NCI-H146 treated with DMSO at 0.1 percent for 48 hours (cell line): Measurements from ENCODE around the gene ARAP1.
A peak's percentile ranks its signal among the peaks of the same experiment; 100 is the strongest.

ENCODE experiments used
- DNase-seq: peaks from one replicate; lab custom pipeline; 2025; ENCODE audit not compliant: unreplicated experiment; lab: John Stamatoyannopoulos, UW

Gene ARAP1

DNA sequence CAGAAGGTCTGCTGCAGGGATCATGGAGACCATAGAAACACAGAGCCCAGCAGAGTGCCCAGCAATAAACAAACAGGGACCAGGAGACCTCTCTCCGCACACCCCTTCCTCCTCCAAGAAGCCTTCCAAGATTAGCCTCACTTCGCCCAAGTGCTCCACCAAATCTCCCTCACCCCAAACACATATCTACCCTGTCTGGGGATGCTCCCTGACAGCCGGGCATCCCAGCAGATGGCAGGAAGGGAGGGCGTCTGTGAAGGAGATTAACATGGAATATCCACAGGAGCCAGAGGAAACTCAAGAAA, 26.5 kb downstream of the ARAP1 start:
- DNase-seq = no peak

DNA sequence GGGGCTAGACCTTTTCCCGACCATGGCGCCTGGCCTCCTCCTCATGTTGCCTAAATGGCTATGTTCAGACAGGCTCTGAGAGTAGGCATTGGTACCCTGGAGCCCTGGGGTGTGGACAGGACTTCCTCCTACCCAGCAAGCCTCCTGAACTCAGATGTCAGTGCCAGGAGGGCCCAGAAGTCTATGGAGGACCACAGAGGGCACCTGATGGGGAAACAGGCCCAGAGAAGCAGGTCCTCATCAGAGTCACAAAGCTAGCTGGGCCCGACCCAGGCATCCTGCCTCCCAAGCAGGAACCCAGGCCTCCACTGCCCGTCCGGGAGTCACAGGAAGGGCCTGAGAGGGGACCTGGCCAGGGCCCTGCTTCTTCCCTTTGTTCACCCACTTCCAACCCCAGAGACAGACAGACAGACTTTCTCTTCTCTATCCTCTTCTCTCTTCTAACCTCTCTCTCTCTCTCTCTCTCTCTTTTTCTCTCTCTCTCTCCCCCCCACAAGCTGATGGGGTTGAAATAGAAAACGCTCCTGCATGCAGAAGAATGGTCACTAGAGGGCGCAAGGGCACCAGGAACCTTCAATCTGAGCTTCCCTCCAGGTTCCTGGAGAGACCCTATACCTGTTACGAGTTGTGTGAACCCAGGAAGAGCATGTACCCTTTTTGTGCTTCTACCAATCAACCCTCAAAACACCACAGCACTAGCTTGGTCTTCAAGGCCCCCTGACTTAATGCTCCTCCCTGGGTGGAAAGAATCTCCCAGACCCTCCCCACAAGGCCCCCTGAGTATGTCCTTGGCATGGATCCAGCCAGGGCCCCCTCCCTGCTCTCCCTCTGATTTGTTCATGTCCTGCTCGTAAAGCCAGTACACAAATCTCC, 27.1 kb downstream of the ARAP1 start:
- peak; percentile 57 for DNase-seq

- DNase-seq = no peak
Observed at GRCh38 chr11:72724021-72724551, 28.1 kb downstream of the ARAP1 start.

DNA sequence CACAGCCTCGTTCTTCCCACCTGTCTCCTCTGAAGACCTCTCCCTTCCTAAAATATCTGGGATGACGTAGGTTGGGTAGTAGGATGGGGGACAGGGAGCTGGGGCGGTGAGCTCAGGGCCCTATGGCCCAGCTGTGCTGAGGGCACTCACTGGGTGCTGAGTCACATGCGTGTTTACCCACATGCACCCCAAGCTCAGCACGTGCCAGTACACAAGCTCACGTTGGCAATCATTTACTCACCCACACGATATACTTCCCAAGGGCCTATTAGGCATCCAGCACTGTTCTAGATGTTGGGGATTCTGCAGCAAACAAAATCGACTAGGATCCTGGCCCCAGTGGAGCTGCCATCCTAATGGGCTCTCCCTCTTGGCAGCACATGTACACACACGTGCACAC, 28.7 kb downstream of the ARAP1 start:
- no peak for DNase-seq

- DNase-seq = no peak
Observed at GRCh38 chr11:72722050-72722748, 30.0 kb downstream of the ARAP1 start.

- no peak for DNase-seq
Observed at GRCh38 chr11:72721689-72722049, 30.5 kb downstream of the ARAP1 start.

DNA sequence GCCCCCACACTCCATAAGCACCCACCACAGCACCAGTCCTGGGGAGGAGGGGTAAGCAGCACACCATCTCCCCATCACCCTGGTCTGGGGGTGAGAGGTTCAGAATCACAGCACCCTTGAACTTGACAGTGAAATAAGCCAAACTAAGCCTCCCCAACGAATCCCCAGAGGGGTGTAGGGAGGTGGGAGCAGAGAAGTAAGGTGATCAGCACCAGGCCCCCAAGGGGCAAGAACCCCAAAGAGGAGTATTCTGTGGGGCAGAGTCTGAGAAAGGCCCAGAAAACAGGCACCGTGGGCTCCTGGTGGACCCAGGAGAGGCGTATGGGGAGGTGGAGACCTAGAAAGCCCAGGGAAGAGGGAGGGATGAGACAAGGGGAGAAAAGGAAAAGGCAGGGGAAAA, 30.9 kb downstream of the ARAP1 start:
- DNase-seq = no peak

- DNase-seq = no peak
Observed at GRCh38 chr11:72720784-72721183, 31.4 kb downstream of the ARAP1 start.

- DNase-seq = no peak
Observed at GRCh38 chr11:72720047-72720446, 32.2 kb downstream of the ARAP1 start.

- no peak for DNase-seq
Observed at GRCh38 chr11:72719551-72719950, 32.7 kb downstream of the ARAP1 start.

- no peak for DNase-seq
Observed at GRCh38 chr11:72719144-72719543, 33.1 kb downstream of the ARAP1 start.

DNA sequence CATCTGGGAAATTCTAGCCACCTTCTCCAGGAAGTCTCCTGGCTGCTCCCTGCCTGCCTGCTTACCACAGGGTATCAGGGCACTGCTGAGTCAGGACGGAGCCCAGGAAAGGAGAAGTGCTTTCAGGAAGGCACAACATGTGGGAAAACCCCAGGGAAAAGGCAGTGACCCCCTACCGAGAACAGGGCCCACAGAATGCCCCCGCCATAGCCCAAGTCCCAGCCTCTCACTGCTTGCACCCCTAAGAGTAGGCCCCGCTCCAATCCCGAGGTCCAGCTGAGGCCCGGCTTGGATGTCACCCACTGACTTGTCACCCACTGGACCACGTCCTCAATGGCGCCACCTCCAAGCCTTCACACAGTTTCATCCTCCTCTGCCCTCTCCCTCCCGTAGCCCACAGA, 34.1 kb downstream of the ARAP1 start:
- no peak for DNase-seq

DNA sequence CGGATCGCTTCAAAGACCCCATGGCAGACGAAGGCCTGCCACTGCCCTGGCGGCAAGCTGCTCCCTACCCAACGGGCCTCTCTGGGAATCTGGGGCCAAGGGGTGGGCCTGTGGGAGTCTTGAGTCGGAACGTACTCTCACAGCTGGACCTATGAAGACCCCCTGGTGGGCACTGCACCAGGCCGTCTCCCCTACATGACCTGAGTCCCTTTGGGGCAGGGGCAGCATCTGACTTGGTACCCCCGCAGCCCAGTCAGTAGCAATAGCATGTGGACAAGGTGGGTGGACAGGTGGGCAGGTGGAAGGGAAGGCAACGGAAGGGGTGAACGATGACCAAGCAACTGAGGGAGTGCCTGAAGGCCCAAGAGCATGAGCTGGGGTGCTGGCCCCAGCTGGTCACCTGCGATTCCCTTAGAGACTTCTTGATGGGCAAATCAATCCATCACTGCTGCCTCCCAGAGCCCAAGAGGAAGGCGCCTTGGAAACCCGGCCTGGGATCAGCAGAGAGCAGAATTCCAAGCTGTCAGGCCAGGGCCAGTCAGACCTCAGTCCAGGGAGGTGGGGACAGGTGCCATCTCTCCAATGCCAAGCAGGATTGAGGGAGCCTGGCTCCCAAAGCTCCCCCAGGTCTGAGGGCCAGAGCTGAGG, 35.3 kb downstream of the ARAP1 start:
- no peak for DNase-seq

- DNase-seq = no peak
Observed at GRCh38 chr11:72716290-72716689, 35.9 kb downstream of the ARAP1 start.

DNA sequence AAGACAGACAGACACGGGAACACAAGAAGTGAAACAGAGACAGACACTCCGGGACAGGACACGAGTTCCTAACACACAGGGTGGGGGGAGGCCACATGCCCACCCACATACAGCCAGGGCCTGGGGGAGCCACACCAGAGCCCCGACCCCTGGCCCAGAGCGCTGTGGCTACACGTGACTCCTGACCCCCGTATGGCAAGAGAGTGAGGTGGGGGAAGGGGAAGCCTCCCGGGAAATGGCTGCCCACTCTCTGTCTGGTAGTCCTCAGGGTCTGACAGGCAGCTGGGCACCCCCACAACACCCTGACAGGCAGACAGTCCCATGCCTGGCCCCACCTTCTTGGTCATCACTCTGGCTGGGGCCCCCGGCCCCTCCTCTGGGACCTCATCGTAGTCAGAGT, 39.4 kb downstream of the ARAP1 start:
- no peak for DNase-seq

GRCh38 chr11:72712168-72712751, 39.9 kb downstream of the ARAP1 start:
- no peak for DNase-seq

GRCh38 chr11:72711141-72711540, 41.1 kb downstream of the ARAP1 start:
- DNase-seq = no peak

- no peak for DNase-seq
Observed at GRCh38 chr11:72710278-72710677, 41.9 kb downstream of the ARAP1 start.

GRCh38 chr11:72709478-72710238, 42.5 kb downstream of the ARAP1 start:
- DNase-seq = no peak

DNA sequence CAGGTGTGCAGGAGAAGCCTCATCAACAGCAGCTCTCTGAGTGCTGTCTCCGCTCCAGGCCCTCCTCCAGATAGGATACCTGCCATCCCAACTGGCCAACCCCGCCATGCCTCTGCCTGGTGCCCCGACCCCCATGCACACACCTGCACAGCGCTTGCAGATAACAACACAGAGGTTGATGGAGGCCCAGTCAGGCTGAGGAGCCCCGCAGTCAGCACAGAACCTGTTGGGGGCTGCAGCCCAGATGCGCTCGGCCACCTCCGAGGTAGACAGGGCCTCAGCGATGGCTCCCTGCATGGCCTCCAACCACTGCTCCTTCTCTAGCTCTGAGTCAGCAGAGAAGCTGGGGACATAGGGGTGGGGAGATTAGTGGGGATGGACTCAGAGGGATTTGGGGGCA, 45.2 kb downstream of the ARAP1 start:
- no peak for DNase-seq

DNA sequence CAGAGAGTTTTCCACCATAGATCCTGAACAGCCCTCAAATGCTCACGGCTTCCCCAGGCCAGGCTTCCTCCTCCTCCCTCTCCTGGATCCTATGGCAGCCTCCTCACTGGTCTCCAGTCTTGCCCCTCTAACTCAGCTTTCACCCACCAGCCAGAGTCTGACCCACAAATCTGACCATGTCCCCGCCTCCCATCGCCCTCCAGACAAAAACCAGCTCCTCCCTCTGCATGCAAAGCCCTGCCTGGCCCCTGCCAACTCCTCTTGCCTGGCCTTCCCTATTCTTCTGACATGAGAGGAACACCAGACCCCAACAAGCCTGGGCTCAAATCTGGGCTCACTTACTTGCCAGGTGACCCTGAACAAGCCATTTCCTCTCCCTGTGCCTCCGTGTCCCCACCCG, 45.6 kb downstream of the ARAP1 start:
- no peak for DNase-seq
